GM12878 (cell line): ENCODE results near the gene BRCA1. TPM values are rescaled to one million over a fixed set of nuclear protein-coding genes. Genes with fewer than 3 reads are reported as not detected.
A peak's percentile ranks its signal among the peaks of the same experiment; 100 is the strongest.

ENCODE experiments used
- ASH2L ChIP-seq: fragments of 300-600, 200-600 bp; sonication (generic); IDR thresholded peaks from 2 replicates; pipeline ENCODE4 v1.6.1; 2017; ENCODE audit warnings: low read depth, mild to moderate bottlenecking, borderline replicate concordance
- DPF2 ChIP-seq: fragments of 450-650 bp; IDR thresholded peaks from 2 replicates; pipeline ENCODE4 v1.6.1; 2017; ENCODE audit warnings: mild to moderate bottlenecking
- EED ChIP-seq: sonication (generic); IDR thresholded peaks from 2 replicates; pipeline ENCODE4 v1.6.1; 2016; ENCODE audit warnings: antibody characterized with exemption, low read depth
- FOXK2 ChIP-seq: fragments of 450-650 bp; IDR thresholded peaks from 2 replicates; pipeline ENCODE4 v1.6.1; 2017; ENCODE audit warnings: mild to moderate bottlenecking, moderate library complexity
- HDAC2 ChIP-seq: fragments of 200-600 bp; sonication (generic); IDR thresholded peaks from 2 replicates; pipeline ENCODE4 v1.6.1; 2017
- IKZF1 ChIP-seq: fragments of 450-650 bp; conservative IDR thresholded peaks from 2 replicates; pipeline ENCODE4 v1.6.1; 2017; ENCODE audit warnings: antibody characterized with exemption, mild to moderate bottlenecking
- JUNB ChIP-seq: IDR thresholded peaks from 2 replicates; pipeline ENCODE4 v1.6.1; 2016; ENCODE audit warnings: antibody characterized with exemption, mild to moderate bottlenecking
- KDM1A ChIP-seq: fragments of 200-600 bp; sonication (generic); IDR thresholded peaks from 2 replicates; pipeline ENCODE4 v1.6.1; 2016; ENCODE audit warnings: borderline replicate concordance
- NFYB ChIP-seq: IDR thresholded peaks from 2 replicates; pipeline ENCODE4 v1.6.1; 2011; ENCODE audit warnings: low read depth, mild to moderate bottlenecking, low read length, improper control_type of control experiment, moderate library complexity; ENCODE audit not compliant: insufficient read depth
- PML ChIP-seq: IDR thresholded peaks from 2 replicates; pipeline ENCODE4 v1.6.1; 2012; ENCODE audit warnings: low read length, inconsistent platforms
- POLR2A ChIP-seq: IDR thresholded peaks from 2 replicates; pipeline ENCODE4 v1.6.1; 2011; ENCODE audit warnings: low read depth, mild to moderate bottlenecking, low read length
- POLR2AphosphoS2 ChIP-seq: IDR thresholded peaks from 2 replicates; pipeline ENCODE4 v1.6.1; 2011; ENCODE audit warnings: low read depth, mild to moderate bottlenecking, low read length, improper control_type of control experiment, moderate library complexity
- POLR2AphosphoS5 ChIP-seq: IDR thresholded peaks from 2 replicates; pipeline ENCODE4 v1.6.1; 2011; ENCODE audit warnings: mild to moderate bottlenecking, low read length, inconsistent platforms
- SIX5 ChIP-seq: IDR thresholded peaks from 2 replicates; pipeline ENCODE4 v1.6.1; 2011; ENCODE audit warnings: mild to moderate bottlenecking, low read depth, low read length, moderate library complexity; ENCODE audit not compliant: severe bottlenecking
- TCF3 ChIP-seq: IDR thresholded peaks from 2 replicates; pipeline ENCODE4 v1.6.1; 2012; ENCODE audit warnings: low read depth, mild to moderate bottlenecking, low read length, borderline replicate concordance; ENCODE audit not compliant: insufficient read depth
- TCF7 ChIP-seq: IDR thresholded peaks from 2 replicates; pipeline ENCODE4 v1.6.1; 2014; ENCODE audit warnings: antibody characterized with exemption, borderline replicate concordance
- ZBED1 ChIP-seq: IDR thresholded peaks from 2 replicates; pipeline ENCODE4 v1.6.1; 2016; ENCODE audit warnings: borderline replicate concordance
- ZNF24 ChIP-seq: fragments of 450-650 bp; IDR thresholded peaks from 2 replicates; pipeline ENCODE4 v1.6.1; 2017; ENCODE audit warnings: antibody characterized with exemption, mild to moderate bottlenecking
- ZZZ3 ChIP-seq: IDR thresholded peaks from 2 replicates; pipeline ENCODE4 v1.6.1; 2011; ENCODE audit warnings: low read depth; ENCODE audit not compliant: control insufficient read depth, insufficient read length
- polyA plus RNA-seq, 11 experiments: library from polyadenylated mRNA; depleted of rRNA in 4 of 11; unstranded in 6 of 11; stranded (reverse) in 5 of 11; fragments of >200 nt; fragmentation: Nextera tagmentation in 4 of 11; fragmentation: Illumina TruSeq in 1 of 11; extraction: Ambion mirVana in 4 of 11; extraction: Trizol in 1 of 11; gene quantifications; 1 replicate in 1 of 11; 2 replicates in 10 of 11; pipeline versions ENCODE4 v1.2.1 to v1.2.3, GENCODE V29; 2011 to 2016; ENCODE audit warnings: inconsistent platforms in 2 of 11, missing spikeins in 2 of 11, low read depth in 1 of 11
- total RNA-seq, 4 experiments: library from RNA; depleted of rRNA in 3 of 4; stranded (reverse); fragments of >200 nt in 3 of 4; fragmentation: Illumina TruSeq in 1 of 4; extraction: Trizol in 1 of 4; gene quantifications; 2 replicates each; pipeline versions ENCODE4 v1.2.1 to v1.2.3, GENCODE V29; 2013 to 2021
- TF ChIP-seq, protein P1 (sequence below): IDR thresholded peaks from 2 replicates; pipeline ENCODE4 v1.6.1; 2012; ENCODE audit warnings: improper control_type of control experiment, low read depth, low read length; ENCODE audit not compliant: insufficient replicate concordance
- TF ChIP-seq, protein P2 (sequence below): IDR thresholded peaks from 2 replicates; pipeline ENCODE4 v1.6.1; 2011; ENCODE audit warnings: low read depth, low read length, improper control_type of control experiment, borderline replicate concordance
- TF ChIP-seq, protein P3 (sequence below): fragments of 450-650 bp; formaldehyde crosslinking; IDR thresholded peaks from 2 replicates; pipeline ENCODE4 v1.5.0; 2022; ENCODE audit warnings: mild to moderate bottlenecking, missing genetic modification characterization

Gene BRCA1
- total and polyA plus RNA-seq, 10 of the 15 experiments (the other 5 are each of a cell fraction or from before 2014, with no cell fraction given): 16.8 to 71.2 (median 44.2) TPM

DNA sequence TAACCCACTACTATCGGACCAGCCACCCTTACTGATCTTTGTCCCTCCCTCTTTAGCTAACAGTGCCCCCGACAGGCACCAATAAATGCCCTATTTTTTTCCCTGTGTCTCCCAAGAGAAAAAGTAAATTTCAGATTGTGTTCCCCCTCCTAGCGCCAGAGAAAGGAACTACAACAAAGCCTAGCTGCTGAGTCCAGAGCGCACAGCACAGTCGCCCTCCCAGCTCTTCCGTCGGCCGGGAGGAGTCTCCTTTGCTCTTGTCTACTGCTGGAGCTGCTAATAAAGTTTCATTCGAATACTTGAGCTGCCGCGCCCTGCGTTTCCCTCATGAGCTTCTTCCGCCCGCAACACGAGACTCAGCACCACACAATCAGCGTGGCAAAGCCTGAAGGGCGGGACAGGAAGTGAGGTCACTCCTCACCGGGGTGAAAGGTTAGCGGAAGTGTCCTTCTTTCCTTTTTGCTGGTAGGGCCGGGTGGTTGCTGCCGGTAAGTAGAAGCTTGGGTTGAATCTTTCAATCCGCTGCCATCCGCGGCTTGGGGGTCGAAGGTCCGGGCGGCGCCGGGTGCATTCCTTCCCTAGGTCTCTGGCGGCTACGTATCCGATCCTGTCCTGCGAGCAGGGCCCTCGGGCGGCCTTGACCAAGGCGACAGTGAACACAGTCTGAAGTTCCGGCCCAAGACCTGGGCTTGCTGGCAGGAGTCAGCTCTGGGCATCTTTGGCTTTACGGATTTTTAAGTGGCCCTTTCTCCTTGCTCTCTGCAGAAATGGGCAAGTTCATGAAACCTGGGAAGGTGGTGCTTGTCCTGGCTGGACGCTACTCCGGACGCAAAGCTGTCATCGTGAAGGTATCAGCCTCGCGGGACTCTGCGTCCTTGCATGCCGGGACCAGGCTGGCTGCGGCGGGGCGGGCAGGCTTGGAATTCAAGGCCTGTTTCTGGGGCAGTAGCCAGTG is 126.9 kb downstream of the BRCA1 start, which contains the start of gene RPL27 (continued):
- TF ChIP-seq JUNB (no peak; the same call in 1 of the 2 replicates), POLR2AphosphoS2 (peak; percentile 94), TCF7 (peak; percentile 80), EED (peak; percentile 57; the same call in 1 of the 2 replicates), SIX5 (peak; percentile 73), ASH2L (0 out of 2 replicates have a peak, but pooled peaks have one; percentile 75), ZNF24 (no peak; the same call in 1 of the 2 replicates), POLR2AphosphoS5 (peak; percentile 99), TCF3 (no peak), ZBED1 (peak; percentile 46), KDM1A (no peak), ZZZ3 (peak; percentile 66), HDAC2 (no peak), DPF2 (0 out of 2 replicates have a peak, but pooled peaks have one; percentile 53), PML (peak; percentile 98), FOXK2 (peak; percentile 85), IKZF1 (peak; percentile 93), POLR2A (peak; percentile 95), NFYB (peak; percentile 67; the same call in 1 of the 2 replicates)
- TF ChIP-seq, protein P1, sequence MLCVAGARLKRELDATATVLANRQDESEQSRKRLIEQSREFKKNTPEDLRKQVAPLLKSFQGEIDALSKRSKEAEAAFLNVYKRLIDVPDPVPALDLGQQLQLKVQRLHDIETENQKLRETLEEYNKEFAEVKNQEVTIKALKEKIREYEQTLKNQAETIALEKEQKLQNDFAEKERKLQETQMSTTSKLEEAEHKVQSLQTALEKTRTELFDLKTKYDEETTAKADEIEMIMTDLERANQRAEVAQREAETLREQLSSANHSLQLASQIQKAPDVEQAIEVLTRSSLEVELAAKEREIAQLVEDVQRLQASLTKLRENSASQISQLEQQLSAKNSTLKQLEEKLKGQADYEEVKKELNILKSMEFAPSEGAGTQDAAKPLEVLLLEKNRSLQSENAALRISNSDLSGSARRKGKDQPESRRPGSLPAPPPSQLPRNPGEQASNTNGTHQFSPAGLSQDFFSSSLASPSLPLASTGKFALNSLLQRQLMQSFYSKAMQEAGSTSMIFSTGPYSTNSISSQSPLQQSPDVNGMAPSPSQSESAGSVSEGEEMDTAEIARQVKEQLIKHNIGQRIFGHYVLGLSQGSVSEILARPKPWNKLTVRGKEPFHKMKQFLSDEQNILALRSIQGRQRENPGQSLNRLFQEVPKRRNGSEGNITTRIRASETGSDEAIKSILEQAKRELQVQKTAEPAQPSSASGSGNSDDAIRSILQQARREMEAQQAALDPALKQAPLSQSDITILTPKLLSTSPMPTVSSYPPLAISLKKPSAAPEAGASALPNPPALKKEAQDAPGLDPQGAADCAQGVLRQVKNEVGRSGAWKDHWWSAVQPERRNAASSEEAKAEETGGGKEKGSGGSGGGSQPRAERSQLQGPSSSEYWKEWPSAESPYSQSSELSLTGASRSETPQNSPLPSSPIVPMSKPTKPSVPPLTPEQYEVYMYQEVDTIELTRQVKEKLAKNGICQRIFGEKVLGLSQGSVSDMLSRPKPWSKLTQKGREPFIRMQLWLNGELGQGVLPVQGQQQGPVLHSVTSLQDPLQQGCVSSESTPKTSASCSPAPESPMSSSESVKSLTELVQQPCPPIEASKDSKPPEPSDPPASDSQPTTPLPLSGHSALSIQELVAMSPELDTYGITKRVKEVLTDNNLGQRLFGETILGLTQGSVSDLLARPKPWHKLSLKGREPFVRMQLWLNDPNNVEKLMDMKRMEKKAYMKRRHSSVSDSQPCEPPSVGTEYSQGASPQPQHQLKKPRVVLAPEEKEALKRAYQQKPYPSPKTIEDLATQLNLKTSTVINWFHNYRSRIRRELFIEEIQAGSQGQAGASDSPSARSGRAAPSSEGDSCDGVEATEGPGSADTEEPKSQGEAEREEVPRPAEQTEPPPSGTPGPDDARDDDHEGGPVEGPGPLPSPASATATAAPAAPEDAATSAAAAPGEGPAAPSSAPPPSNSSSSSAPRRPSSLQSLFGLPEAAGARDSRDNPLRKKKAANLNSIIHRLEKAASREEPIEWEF: no peak
- TF ChIP-seq, protein P2, sequence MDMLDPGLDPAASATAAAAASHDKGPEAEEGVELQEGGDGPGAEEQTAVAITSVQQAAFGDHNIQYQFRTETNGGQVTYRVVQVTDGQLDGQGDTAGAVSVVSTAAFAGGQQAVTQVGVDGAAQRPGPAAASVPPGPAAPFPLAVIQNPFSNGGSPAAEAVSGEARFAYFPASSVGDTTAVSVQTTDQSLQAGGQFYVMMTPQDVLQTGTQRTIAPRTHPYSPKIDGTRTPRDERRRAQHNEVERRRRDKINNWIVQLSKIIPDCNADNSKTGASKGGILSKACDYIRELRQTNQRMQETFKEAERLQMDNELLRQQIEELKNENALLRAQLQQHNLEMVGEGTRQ: peak; percentile 32; the same call in 1 of the 2 replicates
- TF ChIP-seq, protein P3, sequence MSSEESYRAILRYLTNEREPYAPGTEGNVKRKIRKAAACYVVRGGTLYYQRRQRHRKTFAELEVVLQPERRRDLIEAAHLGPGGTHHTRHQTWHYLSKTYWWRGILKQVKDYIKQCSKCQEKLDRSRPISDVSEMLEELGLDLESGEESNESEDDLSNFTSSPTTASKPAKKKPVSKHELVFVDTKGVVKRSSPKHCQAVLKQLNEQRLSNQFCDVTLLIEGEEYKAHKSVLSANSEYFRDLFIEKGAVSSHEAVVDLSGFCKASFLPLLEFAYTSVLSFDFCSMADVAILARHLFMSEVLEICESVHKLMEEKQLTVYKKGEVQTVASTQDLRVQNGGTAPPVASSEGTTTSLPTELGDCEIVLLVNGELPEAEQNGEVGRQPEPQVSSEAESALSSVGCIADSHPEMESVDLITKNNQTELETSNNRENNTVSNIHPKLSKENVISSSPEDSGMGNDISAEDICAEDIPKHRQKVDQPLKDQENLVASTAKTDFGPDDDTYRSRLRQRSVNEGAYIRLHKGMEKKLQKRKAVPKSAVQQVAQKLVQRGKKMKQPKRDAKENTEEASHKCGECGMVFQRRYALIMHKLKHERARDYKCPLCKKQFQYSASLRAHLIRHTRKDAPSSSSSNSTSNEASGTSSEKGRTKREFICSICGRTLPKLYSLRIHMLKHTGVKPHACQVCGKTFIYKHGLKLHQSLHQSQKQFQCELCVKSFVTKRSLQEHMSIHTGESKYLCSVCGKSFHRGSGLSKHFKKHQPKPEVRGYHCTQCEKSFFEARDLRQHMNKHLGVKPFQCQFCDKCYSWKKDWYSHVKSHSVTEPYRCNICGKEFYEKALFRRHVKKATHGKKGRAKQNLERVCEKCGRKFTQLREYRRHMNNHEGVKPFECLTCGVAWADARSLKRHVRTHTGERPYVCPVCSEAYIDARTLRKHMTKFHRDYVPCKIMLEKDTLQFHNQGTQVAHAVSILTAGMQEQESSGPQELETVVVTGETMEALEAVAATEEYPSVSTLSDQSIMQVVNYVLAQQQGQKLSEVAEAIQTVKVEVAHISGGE (CRISPR knock-in tag): no peak
